GM18526 (cell line): ENCODE measurements around the gene TRPM7.

Experiments used
- POLR2A ChIP-seq: IDR thresholded peaks from 3 replicates; pipeline ENCODE4 v1.6.1; 2011; ENCODE audit not compliant: insufficient read length; ENCODE audit errors: extremely low read depth

The TRPM7 gene, protein sequence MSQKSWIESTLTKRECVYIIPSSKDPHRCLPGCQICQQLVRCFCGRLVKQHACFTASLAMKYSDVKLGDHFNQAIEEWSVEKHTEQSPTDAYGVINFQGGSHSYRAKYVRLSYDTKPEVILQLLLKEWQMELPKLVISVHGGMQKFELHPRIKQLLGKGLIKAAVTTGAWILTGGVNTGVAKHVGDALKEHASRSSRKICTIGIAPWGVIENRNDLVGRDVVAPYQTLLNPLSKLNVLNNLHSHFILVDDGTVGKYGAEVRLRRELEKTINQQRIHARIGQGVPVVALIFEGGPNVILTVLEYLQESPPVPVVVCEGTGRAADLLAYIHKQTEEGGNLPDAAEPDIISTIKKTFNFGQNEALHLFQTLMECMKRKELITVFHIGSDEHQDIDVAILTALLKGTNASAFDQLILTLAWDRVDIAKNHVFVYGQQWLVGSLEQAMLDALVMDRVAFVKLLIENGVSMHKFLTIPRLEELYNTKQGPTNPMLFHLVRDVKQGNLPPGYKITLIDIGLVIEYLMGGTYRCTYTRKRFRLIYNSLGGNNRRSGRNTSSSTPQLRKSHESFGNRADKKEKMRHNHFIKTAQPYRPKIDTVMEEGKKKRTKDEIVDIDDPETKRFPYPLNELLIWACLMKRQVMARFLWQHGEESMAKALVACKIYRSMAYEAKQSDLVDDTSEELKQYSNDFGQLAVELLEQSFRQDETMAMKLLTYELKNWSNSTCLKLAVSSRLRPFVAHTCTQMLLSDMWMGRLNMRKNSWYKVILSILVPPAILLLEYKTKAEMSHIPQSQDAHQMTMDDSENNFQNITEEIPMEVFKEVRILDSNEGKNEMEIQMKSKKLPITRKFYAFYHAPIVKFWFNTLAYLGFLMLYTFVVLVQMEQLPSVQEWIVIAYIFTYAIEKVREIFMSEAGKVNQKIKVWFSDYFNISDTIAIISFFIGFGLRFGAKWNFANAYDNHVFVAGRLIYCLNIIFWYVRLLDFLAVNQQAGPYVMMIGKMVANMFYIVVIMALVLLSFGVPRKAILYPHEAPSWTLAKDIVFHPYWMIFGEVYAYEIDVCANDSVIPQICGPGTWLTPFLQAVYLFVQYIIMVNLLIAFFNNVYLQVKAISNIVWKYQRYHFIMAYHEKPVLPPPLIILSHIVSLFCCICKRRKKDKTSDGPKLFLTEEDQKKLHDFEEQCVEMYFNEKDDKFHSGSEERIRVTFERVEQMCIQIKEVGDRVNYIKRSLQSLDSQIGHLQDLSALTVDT (N-terminal part only)

DNA sequence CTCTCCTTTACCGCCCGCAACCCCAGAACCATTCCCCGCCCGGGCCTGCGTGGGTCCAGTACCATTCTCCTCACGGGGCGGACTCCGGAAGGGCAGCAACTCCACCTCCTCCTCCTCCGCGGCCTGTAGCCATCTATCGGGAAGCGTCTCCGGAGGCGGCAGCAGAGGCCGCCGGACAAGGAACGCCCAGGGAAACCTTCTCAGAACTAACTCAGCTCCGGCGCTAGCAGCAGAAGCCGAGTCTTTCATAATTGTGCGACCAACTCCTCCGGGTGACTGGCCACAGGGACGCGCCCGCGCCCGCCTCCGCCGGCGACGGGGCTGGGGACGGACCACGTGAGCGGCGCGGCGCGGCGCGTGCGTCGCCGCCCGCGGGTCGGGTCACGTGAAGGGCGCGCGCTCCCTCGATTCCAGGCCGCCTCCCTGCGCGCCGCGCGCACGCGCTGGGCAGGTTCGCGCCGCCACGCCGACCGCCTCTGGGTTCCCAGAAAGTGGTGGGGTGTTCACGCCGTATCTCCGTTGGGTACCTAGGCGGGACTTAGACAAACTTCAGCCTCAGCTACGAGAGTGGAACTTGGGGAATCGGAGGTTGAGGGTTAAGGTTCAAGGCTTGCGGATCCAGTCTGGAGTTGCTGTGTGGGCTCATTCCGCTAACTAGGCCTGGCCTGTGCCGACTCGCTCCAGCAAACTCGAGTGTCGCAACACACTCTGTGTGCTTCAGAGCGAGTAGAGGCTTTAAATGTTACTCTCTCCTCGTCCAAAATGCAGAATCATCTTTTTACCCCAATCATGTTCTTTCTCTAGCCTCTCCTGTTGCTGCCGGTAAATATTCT is at the start of gene TRPM7:
TRPM7 (minus strand) TSS at position 329 of the 833 bp plus-strand sequence; CDS start at position 65, 264 bp downstream.
- TF ChIP-seq POLR2A: peak; percentile 82

- no peak for TF ChIP-seq POLR2A
These were observed 48.6 kb upstream of the TRPM7 start for GRCh38 chr15:50735156-50735555.

GRCh38 chr15:50726315-50726714 is 39.7 kb upstream of the TRPM7 start:
- no peak for TF ChIP-seq POLR2A

DNA sequence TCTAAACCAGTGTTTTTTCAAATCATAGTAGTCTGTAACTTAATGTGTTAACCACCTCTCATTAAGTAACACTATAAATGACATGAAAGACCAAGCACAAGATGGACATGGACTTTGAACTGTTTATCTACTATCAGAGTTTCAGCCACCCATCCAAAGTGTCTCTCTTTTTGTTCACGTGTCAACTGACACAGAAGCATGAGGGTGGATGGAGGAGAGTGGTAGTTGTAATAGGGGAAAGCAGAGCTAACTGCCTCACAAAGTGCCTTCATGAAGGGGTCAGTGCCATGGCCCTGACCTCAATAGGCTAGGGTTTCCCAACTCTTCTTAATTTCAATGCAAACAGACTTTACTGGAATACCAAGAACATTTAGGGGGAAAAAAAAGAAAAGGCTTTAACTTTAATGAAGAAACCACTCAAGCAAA is 32.1 kb upstream of the TRPM7 start:
- TF ChIP-seq POLR2A: no peak

- TF ChIP-seq POLR2A: no peak
These were observed 25.4 kb upstream of the TRPM7 start for GRCh38 chr15:50712018-50712417.

DNA sequence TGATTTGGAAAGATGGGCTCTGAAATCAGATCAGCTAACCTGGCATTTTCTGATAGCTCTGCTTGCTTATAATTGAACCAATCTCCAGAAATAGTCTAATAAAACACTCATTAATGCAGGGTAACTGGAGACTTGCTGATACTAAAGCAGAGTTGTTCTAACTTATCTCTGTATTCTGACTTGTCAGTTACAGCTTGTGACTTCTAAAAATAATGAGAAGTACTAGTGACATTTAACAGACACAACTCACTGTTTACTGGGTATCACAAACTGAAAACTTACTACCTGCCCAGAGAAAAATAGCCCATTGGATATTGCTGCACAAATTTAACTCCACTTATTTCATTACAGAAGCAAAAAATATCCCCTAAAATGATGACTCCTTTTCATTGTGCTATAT is 24.0 kb upstream of the TRPM7 start:
- no peak for TF ChIP-seq POLR2A

DNA sequence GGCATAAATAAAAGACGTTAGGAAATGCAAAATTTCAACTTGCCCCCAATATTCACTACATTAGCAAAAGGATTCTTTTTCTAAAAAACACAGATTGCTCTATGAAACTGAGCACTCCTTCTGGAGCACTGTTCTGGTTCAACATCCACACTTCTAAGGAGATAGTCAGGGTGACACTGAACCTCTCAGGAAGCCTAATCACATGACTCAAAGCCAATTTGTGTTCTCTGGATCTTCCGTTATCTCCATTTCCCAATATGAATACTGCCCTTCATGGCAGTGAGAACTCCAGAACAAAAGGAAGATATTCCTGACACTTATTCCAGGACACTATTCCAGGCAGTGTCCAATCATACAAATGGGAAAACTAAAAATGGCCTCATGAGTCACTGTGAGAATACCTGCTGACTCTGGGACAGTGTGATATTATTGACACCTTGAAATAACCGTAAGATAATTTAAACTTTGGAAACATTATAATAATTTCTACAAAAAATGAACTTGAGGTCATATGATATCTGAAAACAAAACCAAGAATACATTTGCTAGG is 21.4 kb upstream of the TRPM7 start:
- TF ChIP-seq POLR2A: no peak

- no peak for TF ChIP-seq POLR2A
These were observed 16.3 kb upstream of the TRPM7 start for GRCh38 chr15:50702762-50703334.

GRCh38 chr15:50698101-50698500 is 11.5 kb upstream of the TRPM7 start:
- no peak for TF ChIP-seq POLR2A

DNA sequence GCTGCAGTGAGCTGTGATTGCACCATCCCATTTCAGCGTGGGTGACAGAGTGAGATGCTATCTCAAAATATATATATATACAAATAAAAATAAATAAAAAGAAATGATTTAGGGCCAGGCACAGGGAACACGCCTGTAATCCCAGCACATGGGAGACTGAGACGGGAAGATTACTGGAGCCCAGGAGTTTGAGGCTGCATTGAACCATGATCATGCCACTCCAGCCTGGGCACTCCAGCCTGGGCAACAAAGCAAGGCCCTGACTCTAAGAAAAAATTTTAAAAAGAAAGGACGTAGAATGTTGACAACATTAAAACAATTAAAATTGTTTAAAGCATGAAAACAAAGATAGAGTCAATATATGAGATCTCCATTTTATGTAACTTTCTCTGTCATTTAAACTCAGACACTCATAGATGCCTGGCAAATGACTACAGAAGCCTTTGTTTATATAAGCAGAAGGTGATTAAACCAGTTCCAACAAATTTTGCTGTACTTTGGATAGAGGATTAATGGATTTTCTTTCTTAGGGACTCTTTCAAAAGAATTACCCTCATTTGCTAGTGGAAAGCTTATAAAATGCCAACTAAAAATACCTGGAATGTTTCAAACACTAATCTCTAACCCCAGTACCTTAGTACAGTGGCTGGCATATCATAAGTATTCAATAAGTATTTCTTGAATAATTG is 10.7 kb upstream of the TRPM7 start:
- no peak for TF ChIP-seq POLR2A

- TF ChIP-seq POLR2A: no peak
These were observed 805 bp upstream of the TRPM7 start for GRCh38 chr15:50687302-50687902.

DNA sequence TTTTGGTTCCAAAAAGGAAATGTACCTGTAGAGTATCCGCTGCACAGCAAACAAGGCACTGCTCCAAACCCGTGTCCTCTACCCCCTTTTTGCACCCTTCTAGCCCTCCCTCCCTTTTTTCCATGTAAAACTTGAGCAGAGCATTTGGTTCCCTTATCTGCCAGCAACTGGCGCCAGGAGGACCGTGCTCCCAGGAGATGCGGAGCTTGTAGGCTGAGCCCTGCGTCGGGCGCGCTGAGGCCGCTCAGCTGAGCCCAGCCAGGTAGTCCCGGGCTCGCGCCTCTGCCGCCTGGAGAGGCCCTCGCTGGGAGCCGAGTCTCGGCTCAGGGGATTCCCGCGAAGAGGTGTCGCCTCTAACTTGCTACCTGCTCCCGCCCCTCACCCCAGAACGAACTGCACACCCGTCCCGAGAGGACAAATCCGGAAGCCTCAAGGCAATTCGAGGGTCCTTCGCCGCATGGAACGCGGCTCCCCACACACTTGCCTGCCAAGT is 575 bp downstream of the TRPM7 start:
- no peak for TF ChIP-seq POLR2A
